Activated CD4-positive, alpha-beta T cell treated with anti-CD3 and anti-CD28 coated beads for 4 hours (primary cell): Measurements from ENCODE around the gene LZTFL1.

Experiments
- DNase-seq, 2 donors: peaks; one replicate each; pipeline ENCODE4 v3.0.0-alpha.2; 2020

LZTFL1 gene

GRCh38 chr3:45785605-45786150, 56.2 kb downstream of the LZTFL1 start:
- no peak for DNase-seq

DNA sequence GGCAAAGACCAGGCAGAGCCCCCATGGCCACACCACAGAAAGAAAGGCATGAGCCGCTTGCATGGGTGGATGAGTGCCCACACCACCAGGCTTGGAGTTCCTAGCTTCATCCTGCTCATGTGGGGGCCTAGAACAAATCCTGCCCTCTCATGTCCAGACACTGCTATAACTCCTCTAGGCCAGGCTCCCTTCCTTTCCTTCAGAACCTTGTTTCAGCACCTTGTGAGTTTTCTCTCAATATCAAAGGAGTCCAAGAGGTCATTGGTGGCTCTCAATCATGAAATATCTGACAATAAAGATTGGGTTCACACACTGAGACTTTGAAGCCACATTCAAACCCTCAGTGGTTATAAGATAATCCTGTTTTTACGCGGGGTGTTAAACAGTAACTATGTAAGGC, 58.3 kb downstream of the LZTFL1 start:
- DNase-seq = no peak

DNA sequence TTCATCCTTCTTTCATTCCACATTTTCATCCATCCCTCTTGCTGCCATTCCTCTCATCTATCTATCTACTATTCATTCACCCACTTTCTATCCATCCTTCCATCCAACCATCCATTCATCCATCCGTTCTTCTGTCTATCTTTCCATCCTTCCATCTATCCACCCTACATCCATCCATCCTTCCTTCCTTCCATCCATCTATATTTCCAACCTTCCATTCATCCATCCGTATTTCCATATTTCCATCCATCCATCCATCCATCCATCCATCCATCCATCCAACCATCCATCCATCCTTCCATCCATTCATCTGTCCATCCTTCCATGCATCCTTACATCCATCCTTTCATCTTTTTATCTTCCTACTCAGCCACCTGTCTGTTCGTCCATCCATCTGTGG, 59.5 kb downstream of the LZTFL1 start:
- no peak for DNase-seq

GRCh38 chr3:45781841-45782240, 60.1 kb downstream of the LZTFL1 start:
- DNase-seq = no peak

DNA sequence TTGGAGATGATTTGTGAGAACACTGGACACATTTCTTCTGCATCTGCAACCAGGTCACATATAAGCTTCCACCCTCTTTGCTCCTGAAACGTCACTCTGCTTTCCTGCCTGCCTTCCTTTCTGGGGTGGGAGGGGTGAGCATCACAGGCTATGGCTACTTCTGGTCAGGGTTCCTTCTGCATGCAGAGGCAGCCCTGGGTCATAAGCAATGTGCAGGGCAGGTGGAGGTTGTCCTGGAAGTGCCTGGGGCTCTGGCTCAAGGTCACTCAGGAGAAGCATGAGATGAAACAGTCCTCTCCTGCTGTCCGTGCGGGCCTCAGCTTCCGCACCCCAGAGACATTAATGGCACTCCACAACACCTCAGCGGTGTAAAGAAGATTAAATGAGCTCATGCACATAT, 60.6 kb downstream of the LZTFL1 start:
- DNase-seq = no peak

DNA sequence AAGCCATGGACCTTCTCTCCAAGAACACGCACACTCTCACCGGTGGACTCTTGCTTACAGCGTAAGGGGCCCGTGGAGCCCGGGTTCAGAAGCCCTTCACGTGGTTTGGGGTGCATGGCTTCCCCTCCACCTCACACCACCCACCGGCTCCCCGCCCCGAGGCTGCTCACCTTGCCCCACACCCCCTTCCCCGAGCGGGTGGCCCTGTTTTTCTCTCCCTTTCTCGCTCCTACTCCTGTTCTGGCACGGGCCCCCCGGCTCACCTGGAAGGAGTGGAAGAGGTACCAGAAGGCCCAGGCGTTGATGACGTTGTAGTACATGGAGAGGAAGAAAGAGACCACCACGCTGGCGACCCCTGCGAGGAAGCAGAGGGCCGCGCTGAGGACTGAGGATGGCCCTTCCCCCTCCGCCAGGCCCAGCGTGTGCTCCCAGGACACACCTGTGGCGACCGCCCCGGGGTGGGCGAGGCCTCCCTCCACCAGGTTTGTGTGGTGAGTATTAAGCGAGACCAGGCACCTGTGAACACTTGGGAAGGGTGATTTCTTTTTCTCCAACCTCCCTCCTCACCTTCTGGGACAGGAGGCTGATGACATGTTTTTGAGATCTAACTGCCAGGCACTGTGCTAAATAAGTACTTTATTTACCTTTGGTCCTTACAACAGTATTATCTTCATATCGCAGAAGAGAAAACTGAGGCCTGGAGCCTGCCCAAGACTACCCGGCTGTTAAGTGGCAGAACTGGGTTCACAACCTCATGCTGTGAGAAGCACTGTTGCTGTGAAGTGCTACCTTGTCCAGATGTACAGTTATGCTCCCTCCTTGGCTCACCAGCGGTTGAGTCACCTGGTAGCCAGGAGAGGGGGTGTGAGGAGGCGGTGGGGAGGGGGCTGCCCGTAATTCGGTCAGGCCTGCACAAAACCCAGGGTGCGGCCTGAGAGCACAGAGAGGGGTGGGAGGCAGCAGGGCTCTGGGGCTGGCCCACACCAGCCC, 61.9 kb downstream of the LZTFL1 start:
- no peak for DNase-seq

GRCh38 chr3:45778761-45779201, 63.1 kb downstream of the LZTFL1 start:
- no peak for DNase-seq

- no peak for DNase-seq
Measured at GRCh38 chr3:45777746-45778386, 64.1 kb downstream of the LZTFL1 start.

- DNase-seq = no peak
Measured at GRCh38 chr3:45777111-45777745, 64.7 kb downstream of the LZTFL1 start.

GRCh38 chr3:45776611-45777010, 65.3 kb downstream of the LZTFL1 start:
- DNase-seq = no peak

- no peak for DNase-seq
Measured at GRCh38 chr3:45776301-45776595, 65.7 kb downstream of the LZTFL1 start.

GRCh38 chr3:45775571-45776300, 66.2 kb downstream of the LZTFL1 start:
- DNase-seq = no peak

GRCh38 chr3:45774581-45775521, 67.1 kb downstream of the LZTFL1 start:
- no peak for DNase-seq

GRCh38 chr3:45773714-45774449, 68.0 kb downstream of the LZTFL1 start:
- no peak for DNase-seq
